K562 (cell line): ENCODE results near the gene EMILIN1. TPM values are rescaled to one million over a fixed set of nuclear protein-coding genes. Genes with fewer than 3 reads are reported as not detected.
A peak's percentile ranks its signal among the peaks of the same experiment; 100 is the strongest.

Source experiments
- ARID4B ChIP-seq: sonication (generic); formaldehyde crosslinking; IDR thresholded peaks from 2 replicates; pipeline ENCODE4 v1.8.0; 2022; ENCODE audit warnings: mild to moderate bottlenecking, missing genetic modification reagents
- CBFA2T3 ChIP-seq: fragments of 450-650 bp; IDR thresholded peaks from 2 replicates; pipeline ENCODE4 v1.6.1; 2017
- CEBPG ChIP-seq, 3 experiments: fragments of 200-800 bp in 1 of 3; sonication (Bioruptor generic) in 1 of 3; sonication (generic) in 1 of 3; formaldehyde crosslinking in 1 of 3; IDR thresholded peaks in 2 of 3; conservative IDR thresholded peaks in 1 of 3; 2 replicates each; pipeline versions ENCODE4 v1.6.1 to v1.8.0; 2016 to 2022; ENCODE audit warnings: missing compliant biosample characterization in 2 of 3, missing genetic modification characterization in 2 of 3, mild to moderate bottlenecking in 1 of 3, missing genetic modification reagents in 1 of 3
- HIVEP1 ChIP-seq: fragments of 250-450 bp; sonication (Bioruptor Pico); IDR thresholded peaks from 2 replicates; pipeline ENCODE4 v1.4.0; 2020; ENCODE audit warnings: mild to moderate bottlenecking
- MAX ChIP-seq: sonication (generic); formaldehyde crosslinking; IDR thresholded peaks from 2 replicates; pipeline ENCODE4 v1.9.0; 2022; ENCODE audit warnings: mild to moderate bottlenecking, missing genetic modification reagents
- NKRF ChIP-seq: fragments of 450-650 bp; IDR thresholded peaks from 2 replicates; pipeline ENCODE4 v1.6.1; 2016; ENCODE audit warnings: borderline replicate concordance
- POLR2B ChIP-seq: fragments of 450-650 bp; IDR thresholded peaks from 2 replicates; pipeline ENCODE4 v1.6.1; 2018; ENCODE audit warnings: low read depth; ENCODE audit not compliant: partially characterized antibody
- RBBP5 ChIP-seq: fragments of 200-600 bp; sonication (generic); IDR thresholded peaks from 2 replicates; pipeline ENCODE4 v1.6.1; 2012; ENCODE audit warnings: borderline replicate concordance, mild to moderate bottlenecking, low read length, control low read depth, inconsistent platforms; ENCODE audit not compliant: insufficient read depth, poor library complexity, severe bottlenecking
- REST ChIP-seq, 2 experiments: fragments of 450-650 bp; formaldehyde crosslinking in 1 of 2; IDR thresholded peaks; 2 replicates each; pipeline versions ENCODE4 v1.4.0 to v1.6.1; 2014 to 2020; ENCODE audit warnings: mild to moderate bottlenecking in 2 of 2, borderline replicate concordance in 1 of 2, low read depth in 1 of 2
- polyA plus RNA-seq, 8 experiments: library from polyadenylated mRNA; depleted of rRNA in 4 of 8; stranded (reverse) in 5 of 8; unstranded in 3 of 8; fragments of >200 nt; fragmentation: Nextera tagmentation in 2 of 8; fragmentation: Illumina TruSeq in 1 of 8; extraction: Ambion mirVana in 2 of 8; extraction: Trizol in 1 of 8; gene quantifications; 2 replicates each; pipeline versions ENCODE4 v1.2.1 to v1.2.3, GENCODE V29; 2011 to 2014; ENCODE audit warnings: inconsistent platforms in 1 of 8, missing spikeins in 1 of 8
- total RNA-seq, 7 experiments: library from RNA; depleted of rRNA in 6 of 7; stranded (reverse); fragments of >200 nt in 6 of 7; fragmentation: Illumina TruSeq in 2 of 7; extraction: Trizol in 2 of 7; gene quantifications; 2 replicates each; pipeline versions ENCODE4 v1.2.1 to v1.2.3, GENCODE V29; 2011 to 2021; ENCODE audit warnings: low replicate concordance in 1 of 7

Gene EMILIN1
- total and polyA plus RNA-seq, 9 of the 15 experiments (the other 6 are each of a cell fraction or from before 2014, with no cell fraction given) = 0.04 to 2.7 (median 0.54) TPM; not detected in 2

- 0 out of 2 replicates have a peak, but pooled peaks have one; percentile 3 for TF ChIP-seq REST (IDR thresholded peaks at IDR 0.05; ENCODE audit: borderline replicate concordance)
- TF ChIP-seq REST (CRISPR knock-in tag; IDR thresholded peaks at IDR 0.05; ENCODE audit: low read depth) = no peak
- no peak for TF ChIP-seq POLR2B
- no peak for TF ChIP-seq CEBPG (CRISPR knock-in tag; IDR thresholded peaks at IDR 0.05)
- TF ChIP-seq CEBPG (tag; conservative IDR thresholded peaks at IDR 0.05 in 1 of 2, IDR thresholded peaks at IDR 0.05 in 1 of 2) = no peak
- TF ChIP-seq NKRF = 0 out of 2 replicates have a peak, but pooled peaks have one; percentile 22
- TF ChIP-seq CBFA2T3 = 0 out of 2 replicates have a peak, but pooled peaks have one; percentile 8
- no peak for TF ChIP-seq HIVEP1 (CRISPR knock-in tag)
- TF ChIP-seq MAX (CRISPR knock-in tag) = peak; percentile 7
- peak; percentile 51 for TF ChIP-seq RBBP5
- TF ChIP-seq ARID4B (CRISPR knock-in tag) = peak; percentile 67; the same call in 1 of the 2 replicates
Measured at GRCh38 chr2:27086724-27087593, 8.5 kb downstream of the EMILIN1 start, which contains the start of gene KHK (continued).
